ENCODE measurements around the gene UBE2H.
"Not testable (repeated sequence)": the region's sequence is repeated elsewhere in the genome, so short reads cannot be mapped to it uniquely, and the experiment has no call there.

The UBE2H gene

DNA sequence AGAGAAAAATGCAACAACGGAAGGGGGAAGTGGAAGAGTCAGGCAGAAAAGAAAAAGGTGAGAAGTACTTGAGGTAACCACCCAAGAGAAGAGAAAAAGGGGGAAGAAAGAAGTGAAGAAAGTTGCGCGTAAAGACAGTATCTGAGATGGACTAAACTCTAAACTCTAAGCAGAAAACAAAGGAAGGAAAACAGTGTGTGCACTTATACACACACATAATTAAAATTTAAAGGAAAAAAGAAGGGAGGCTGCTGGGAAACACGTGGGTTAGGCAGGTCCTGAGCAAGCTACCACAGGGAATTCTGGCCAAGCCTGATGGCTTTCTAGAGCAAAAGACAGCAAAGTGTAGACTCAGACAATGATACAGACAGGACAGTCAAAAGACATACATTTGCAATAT lies 78.0 kb downstream of the UBE2H start:
- no peak for DNase-seq (ENCODE audit: low read depth in 3 of 3)

DNA sequence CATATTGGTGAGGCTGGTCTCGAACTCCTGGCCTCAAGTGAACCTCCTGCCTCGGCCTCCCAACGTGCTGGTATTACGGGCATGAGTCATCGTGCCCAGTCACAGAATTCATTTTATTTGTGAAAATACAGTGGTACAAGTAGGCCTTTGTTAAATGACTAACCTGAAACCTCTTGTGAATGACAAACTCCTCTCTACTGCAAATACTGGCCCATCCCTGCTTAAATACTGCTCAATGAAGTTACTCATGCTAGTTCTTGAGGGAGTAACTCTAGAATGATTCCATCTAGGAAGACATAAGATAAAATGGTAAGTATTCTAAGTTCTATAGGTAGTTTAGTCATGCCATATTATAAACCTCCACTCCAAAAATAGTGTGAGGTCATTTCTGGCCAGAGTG lies 80.7 kb downstream of the UBE2H start:
- DNase-seq (ENCODE audit: low read depth in 3 of 3): peak in 1 of 3 experiments; percentile 7

DNA sequence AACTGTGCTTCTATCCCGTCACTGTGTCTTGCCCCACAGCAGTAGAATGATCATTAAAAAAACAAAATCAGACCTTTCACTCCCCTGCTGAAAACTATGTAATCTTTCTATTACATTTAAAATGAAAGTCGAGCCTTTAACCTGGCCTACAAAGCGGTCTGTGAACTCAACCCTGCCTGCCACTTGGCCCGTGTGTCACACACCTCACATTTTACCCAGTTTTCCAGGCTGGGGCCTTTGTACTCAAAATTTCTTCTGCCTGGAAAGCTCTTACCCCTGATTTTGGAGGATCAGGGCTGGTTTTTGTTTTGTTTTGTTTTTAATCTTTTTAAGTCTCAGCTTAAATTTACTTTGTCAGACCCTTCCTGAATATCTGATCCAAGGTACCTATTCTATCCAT lies 82.1 kb downstream of the UBE2H start:
- DNase-seq (ENCODE audit: low read depth in 3 of 3): no peak

- no peak for DNase-seq (ENCODE audit: low read depth in 3 of 3)
Observed at GRCh38 chr7:129866251-129866650, 86.5 kb downstream of the UBE2H start.

- DNase-seq (ENCODE audit: low read depth in 3 of 3): no peak
Observed at GRCh38 chr7:129865925-129866201, 86.9 kb downstream of the UBE2H start.

DNA sequence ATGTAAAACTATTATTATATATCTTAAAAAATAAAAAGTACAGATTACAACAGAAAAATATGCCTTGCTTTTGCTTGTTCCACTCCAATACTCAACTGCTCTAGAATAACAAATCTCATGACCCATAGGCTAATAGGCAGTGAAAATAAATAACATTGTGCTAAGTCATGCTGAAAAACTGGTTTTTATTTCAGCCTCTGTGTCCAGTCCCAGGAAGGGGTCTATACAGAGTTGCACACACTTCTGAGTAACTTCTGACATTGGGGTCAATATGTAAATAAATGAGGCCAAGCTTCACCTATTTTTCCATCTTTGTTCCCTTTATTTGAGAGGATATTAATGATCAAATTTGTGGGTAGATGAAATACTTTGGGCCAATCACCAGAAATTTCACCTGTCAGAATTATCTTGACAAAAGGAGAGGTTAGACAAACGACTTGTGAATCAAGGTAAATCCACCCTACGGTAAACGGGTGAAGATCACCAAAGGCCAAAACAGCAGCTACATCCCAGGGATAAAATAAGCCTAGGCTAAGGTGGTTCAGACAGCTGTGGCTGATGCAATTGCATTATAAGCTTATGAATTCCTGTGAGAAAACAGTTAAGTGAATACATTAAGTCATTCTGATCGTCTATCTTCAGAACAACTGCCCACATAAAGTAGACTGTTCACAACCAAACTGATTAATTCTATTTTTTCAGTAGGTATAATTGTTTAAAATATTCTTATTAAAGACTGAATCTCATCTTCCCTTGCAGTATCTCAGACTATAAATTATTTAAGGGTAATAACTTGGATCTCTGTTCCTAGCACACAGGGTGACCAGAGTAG lies 87.5 kb downstream of the UBE2H start:
- no peak for DNase-seq (ENCODE audit: low read depth in 3 of 3)

DNA sequence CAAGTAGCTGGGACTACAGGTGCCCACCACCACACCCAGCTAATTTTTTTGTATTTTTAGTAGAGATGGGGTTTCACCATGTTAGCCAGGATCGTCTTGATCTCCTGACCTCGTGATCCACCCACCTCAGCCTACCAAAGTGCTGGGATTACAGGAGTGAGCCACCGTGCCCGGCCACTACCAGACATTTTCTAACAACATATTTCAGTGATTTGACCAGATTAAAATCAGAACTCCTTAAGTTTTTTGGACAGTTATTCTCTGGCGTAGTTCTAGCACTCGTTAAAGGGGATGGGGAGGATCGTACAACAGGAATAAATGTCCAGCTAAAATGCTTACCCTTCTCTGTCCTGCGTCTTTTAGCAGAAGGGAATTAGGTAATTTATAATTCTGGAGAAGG lies 88.1 kb downstream of the UBE2H start:
- not testable (repeated sequence) for DNase-seq (ENCODE audit: low read depth in 3 of 3)

GRCh38 chr7:129864042-129864441 lies 88.7 kb downstream of the UBE2H start:
- no peak for DNase-seq (ENCODE audit: low read depth in 3 of 3)

DNA sequence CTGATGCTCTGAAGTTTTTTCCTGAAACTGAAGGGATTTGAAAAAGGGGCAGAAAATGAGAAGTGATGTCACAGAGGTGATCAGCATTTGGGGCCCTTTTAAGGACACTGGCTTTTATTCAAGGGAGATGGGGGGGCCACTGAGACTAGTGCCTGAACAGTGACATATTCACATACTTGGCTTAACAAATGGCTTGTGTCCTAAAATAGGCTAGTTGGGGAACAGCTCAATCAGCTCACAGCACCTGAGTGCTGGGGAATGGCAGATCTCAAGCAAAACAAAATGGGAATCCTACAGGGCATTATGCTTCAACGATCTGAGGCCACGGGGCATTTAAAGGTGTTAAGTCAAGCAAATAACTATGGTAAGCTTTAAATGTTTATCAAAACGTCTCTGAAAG lies 90.1 kb downstream of the UBE2H start:
- DNase-seq (ENCODE audit: low read depth in 3 of 3): no peak

DNA sequence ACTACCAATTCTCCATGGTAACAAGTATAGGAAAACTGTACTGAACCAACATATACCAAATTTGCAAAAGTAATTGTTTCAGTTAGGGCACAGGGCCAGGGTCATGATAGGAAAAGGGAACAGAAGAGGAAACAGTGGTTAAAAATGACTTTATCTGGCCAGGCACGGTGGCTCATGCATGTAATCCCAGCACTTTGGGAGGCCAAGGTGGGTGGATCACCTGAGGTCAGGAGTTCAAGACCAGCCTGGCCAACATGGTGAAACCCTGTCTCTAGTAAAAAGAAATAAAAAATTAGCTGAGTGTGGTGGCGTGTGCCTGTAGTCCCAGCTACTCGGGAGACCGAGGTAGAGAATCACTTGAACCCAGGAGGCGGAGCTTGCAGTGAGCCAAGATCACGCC lies 92.0 kb downstream of the UBE2H start:
- DNase-seq (ENCODE audit: low read depth in 3 of 3): not testable (repeated sequence)

DNA sequence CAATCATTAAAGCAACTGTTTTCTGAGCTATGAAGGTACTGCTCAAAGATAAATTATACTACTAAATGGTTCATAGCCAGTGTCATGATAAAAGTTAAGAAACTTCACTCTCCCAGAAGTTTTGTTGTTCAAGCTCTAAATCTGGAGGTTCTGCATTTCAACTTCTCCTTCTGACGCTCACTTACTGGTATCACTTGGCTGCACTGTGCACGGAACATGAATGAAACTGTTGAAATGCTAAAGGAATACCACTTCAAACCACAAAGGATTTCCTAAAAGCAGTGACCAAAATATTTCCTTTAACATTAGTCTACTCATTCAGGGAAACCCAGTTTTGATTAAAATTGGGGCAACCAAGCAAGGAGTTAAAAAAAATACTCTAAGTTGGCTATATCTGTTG lies 93.6 kb downstream of the UBE2H start:
- no peak for DNase-seq (ENCODE audit: low read depth in 3 of 3)

DNA sequence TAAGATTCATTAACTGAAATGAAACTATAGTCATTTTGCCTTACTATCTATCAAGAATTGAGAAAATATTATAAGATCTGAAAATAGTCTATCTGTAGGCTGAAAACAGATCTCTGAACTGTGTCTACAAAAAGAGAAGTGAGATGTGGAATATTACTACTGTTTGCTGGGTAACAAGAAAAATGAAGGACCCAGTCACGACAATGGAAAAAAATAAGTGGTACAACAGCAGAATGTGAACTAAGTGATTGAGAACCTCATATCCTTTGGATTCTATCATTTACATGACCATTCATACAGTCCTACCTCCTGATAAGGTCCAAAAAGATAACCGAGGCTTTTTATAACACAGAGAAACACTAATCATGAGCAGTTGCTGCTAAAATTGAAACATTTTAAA lies 94.3 kb downstream of the UBE2H start:
- DNase-seq (ENCODE audit: low read depth in 3 of 3): no peak

DNA sequence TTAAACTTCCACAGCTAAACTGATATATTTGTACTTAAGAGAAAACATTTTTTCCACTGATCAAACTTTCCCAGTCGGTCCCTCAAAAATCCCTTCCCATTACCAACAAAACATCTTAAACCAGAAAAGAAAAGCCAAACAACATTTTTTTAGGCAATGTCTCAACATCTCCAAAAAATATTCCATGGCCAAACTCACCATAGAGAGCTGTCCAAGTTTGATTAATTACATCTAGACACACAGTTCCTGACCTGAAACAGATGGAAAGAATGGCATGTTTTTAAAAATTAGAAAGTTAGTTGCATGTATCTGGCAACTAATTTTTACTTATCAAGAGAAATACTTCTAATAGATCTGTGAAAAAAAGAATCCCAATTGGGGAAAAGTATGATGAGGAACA lies 95.4 kb downstream of the UBE2H start:
- no peak for DNase-seq (ENCODE audit: low read depth in 3 of 3)

DNA sequence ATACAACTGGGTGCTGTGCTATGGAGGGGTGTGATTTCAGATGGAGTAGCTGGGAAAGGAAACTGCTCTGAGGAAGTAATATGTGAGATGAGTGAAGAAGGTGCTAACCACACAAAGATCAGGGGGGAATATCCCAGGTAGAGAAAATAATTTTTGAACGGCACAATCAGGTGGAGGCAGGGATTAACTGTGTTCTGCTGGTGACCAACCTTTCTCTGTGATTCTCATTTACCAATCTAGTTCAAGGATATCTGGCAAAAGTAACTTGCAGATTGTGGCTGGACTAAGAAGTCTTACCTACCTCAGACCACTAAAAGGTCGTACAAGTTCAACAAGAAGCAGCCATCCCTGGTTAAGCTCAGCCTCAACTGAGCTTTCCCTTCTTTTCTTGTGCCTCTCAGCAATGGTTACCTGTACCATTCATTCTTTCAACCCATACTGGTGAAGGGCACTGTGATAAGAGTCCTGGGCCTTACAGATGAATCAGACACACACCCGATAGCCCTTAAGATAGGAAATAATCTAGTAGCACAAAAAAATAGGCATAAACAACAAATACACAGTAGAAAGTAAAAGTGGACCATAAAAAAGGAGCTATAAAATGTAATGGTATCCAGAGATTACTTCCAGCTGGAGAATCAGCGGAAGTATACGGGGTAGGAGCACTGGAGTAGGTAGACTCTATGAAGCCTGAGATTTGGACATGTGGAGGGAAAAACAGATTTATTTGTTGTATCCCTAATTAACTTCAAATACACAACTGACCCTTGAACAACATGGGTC lies 96.6 kb downstream of the UBE2H start:
- no peak for DNase-seq (ENCODE audit: low read depth in 3 of 3)

- no peak for DNase-seq (ENCODE audit: low read depth in 3 of 3)
Observed at GRCh38 chr7:129855234-129855673, 97.5 kb downstream of the UBE2H start.

DNA sequence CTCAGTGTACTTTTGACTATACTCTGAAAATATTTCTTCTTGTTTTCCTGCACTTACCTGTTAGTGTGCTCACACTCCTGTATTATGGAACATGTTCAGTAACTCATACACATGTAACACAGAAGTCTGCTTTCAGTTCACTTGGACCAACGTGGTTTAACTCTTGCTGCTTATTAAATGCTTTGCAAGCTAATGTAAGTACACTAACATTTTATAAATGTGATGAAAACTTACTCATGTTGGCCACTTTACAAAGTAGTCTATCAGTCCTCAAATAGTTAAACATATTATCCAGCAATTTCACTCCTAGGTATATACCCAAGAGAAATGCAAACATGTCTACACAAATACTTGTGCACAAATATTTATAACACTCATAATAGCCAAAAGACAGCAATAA lies 98.4 kb downstream of the UBE2H start:
- DNase-seq (ENCODE audit: low read depth in 3 of 3): no peak

GRCh38 chr7:129853661-129854268 lies 99.0 kb downstream of the UBE2H start:
- DNase-seq (ENCODE audit: low read depth in 3 of 3): no peak

DNA sequence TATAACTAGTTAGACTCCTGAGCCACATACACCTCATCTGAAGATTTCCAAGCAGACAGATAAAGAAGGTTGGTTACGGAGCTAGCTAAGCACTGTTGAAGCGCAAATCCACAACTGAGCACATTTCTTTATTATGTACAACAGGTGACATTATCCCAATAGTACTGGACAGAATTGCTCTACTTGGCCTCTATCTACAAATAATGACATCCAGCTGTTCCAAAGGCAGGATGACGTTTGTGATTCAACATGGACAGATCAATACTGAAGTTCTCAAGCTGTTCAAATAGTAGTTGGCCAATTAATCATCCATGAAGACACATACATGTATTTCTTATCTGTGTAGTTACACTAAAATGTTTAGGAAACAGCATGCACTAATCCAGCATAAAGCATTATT lies 101.0 kb downstream of the UBE2H start:
- DNase-seq (ENCODE audit: low read depth in 3 of 3): no peak

GRCh38 chr7:129851174-129851573 lies 101.6 kb downstream of the UBE2H start:
- no peak for DNase-seq (ENCODE audit: low read depth in 3 of 3)

GRCh38 chr7:129848436-129848835 lies 104.3 kb downstream of the UBE2H start:
- no peak for DNase-seq (ENCODE audit: low read depth in 3 of 3)

GRCh38 chr7:129845972-129846327 lies 106.8 kb downstream of the UBE2H start:
- no peak for DNase-seq (ENCODE audit: low read depth in 3 of 3)

DNA sequence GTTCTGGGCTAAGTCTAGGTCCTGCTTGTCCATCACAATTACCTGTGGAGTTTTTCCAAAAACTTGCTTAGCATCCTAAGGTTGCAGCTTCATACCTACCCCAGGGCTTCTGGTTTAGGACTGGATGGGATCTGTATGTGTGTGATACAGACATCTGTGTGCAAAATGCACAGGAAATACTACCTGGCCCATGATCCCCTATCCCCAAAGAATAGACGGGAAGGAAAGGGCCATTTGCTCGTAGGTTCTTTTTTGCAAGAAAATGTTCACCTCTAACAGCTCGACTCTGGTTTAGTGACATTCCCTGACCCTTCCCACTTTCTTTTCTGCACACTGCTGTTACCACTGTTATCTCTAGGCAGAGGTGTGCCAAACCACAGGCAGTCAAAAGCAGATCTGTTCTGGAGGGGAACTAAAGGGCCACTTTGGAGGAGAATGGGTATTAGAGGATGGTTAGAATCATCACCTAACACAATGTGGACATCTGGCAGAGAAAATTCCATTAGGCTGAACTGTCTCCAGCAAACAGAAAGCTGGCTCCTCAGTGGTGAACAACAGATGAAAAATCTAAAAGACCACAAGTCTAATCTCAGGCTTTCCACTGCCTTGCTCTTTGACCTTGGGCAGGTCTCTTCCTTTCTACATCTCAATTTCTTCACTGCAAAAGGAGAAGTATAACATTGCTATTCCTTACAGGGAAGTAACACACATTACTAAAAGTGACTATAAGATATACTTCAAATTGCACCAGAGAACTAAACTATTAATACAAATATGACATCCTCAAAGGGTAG lies 107.4 kb downstream of the UBE2H start:
- no peak for DNase-seq (ENCODE audit: low read depth in 3 of 3)

Data from stimulated activated CD4-positive, alpha-beta T cell treated with anti-CD3 and anti-CD28 coated beads, TNF-alpha, amount 100 ng/mL, for 24 hours (primary cell).